ACHN (cell line): ENCODE results near the gene DPP9.
"Not testable (repeated sequence)": the region's sequence is repeated elsewhere in the genome, so short reads cannot be mapped to it uniquely, and the experiment has no call there.

ENCODE experiments used
- DNase-seq: peaks from one replicate; pipeline ENCODE4 v3.0.0-alpha.2; 2015
- in situ Hi-C: cut with HindIII; loops from 2 replicates; pipeline ENCODE4 v1.10.0; 2017; ENCODE audit warnings: low sequenced_read_pairs, low pct_ligation_motif_present, low pct_unique_long_range_greater_than_20kb

Gene DPP9

GRCh38 chr19:4715529-4716221 is 8.0 kb downstream of the DPP9 start:
- in situ Hi-C loops = no loop called here
- DNase-seq = no peak

GRCh38 chr19:4715178-4715528 is 8.5 kb downstream of the DPP9 start:
- in situ Hi-C loops = not testable (repeated sequence)

GRCh38 chr19:4714016-4714415 is 9.6 kb downstream of the DPP9 start:
- in situ Hi-C loops = no loop called here
- no peak for DNase-seq

More at GRCh38 chr19:4715178-4715528, 8.5 kb downstream of the DPP9 start:
- not testable (repeated sequence) for DNase-seq

GRCh38 chr19:4713384-4713951 is 10.2 kb downstream of the DPP9 start:
- in situ Hi-C loops = no loop called here
- peak; percentile 96 for DNase-seq

- DNase-seq = no peak
- in situ Hi-C loops = no loop called here
Observed at GRCh38 chr19:4712771-4713170, 10.9 kb downstream of the DPP9 start.

- no peak for DNase-seq
- in situ Hi-C loops = no loop called here
Observed at GRCh38 chr19:4711211-4711610, 12.4 kb downstream of the DPP9 start.

GRCh38 chr19:4710281-4710600 is 13.4 kb downstream of the DPP9 start:
- DNase-seq = no peak
- in situ Hi-C loops = no loop called here

- in situ Hi-C loops = no loop called here
- DNase-seq = no peak
Observed at GRCh38 chr19:4709440-4710280, 14.0 kb downstream of the DPP9 start.

- no peak for DNase-seq
- in situ Hi-C loops = no loop called here
Observed at GRCh38 chr19:4707956-4708650, 15.5 kb downstream of the DPP9 start.

GRCh38 chr19:4707322-4707721 is 16.3 kb downstream of the DPP9 start:
- in situ Hi-C loops = no loop called here
- DNase-seq = no peak

- DNase-seq = peak; percentile 45
- in situ Hi-C loops = no loop called here
Observed at GRCh38 chr19:4705413-4706131, 18.1 kb downstream of the DPP9 start.

GRCh38 chr19:4704317-4704673 is 19.3 kb downstream of the DPP9 start:
- in situ Hi-C loops = no loop called here
- no peak for DNase-seq

GRCh38 chr19:4703671-4704316 is 19.8 kb downstream of the DPP9 start:
- no peak for DNase-seq
- in situ Hi-C loops = no loop called here

- in situ Hi-C loops = no loop called here
- DNase-seq = no peak
Observed at GRCh38 chr19:4702764-4703163, 20.9 kb downstream of the DPP9 start.

GRCh38 chr19:4701557-4701956 is 22.1 kb downstream of the DPP9 start:
- in situ Hi-C loops = no loop called here
- DNase-seq = no peak

GRCh38 chr19:4700693-4700970 is 23.0 kb downstream of the DPP9 start:
- DNase-seq = no peak
- in situ Hi-C loops = no loop called here

GRCh38 chr19:4699826-4700692 is 23.6 kb downstream of the DPP9 start:
- in situ Hi-C loops = no loop called here
- no peak for DNase-seq

GRCh38 chr19:4697304-4697703 is 26.3 kb downstream of the DPP9 start:
- DNase-seq = no peak

More at GRCh38 chr19:4697304-4697703, 26.3 kb downstream of the DPP9 start:
- in situ Hi-C loops = no loop called here
